Measurements from ENCODE around the gene OR5H6. TPM values are rescaled to one million over a fixed set of nuclear protein-coding genes. Genes with fewer than 3 reads are reported as not detected.
"Not testable (repeated sequence)": the region's sequence is repeated elsewhere in the genome, so short reads cannot be mapped to it uniquely, and the experiment has no call there.

Gene OR5H6
- polyA plus RNA-seq (2013, experiment 1 of 2), result not detected
- not detected for polyA plus RNA-seq (2013, experiment 2 of 2)

GRCh38 chr3:98263944-98264343, at the start of gene OR5H6:
OR5H6 (plus strand) TSS chr3:98264244; CDS start chr3:98264333, 89 bp downstream.
- Histone ChIP-seq H3K4me3 (ENCODE audit: extremely low read depth, insufficient read depth, low read length, poor library complexity, severe bottlenecking) (no peak within 1 kb of the TSS), H3K9me3 (ENCODE audit: control insufficient read depth, low read length) (no peaks in the 10 kb centered on the region), H3K27ac (ENCODE audit: low read depth, low read length, severe bottlenecking) (no peak within 1 kb of the TSS), H3K4me1 (ENCODE audit: control insufficient read depth, insufficient read depth, low read length, poor library complexity, severe bottlenecking) (no peaks in the 10 kb centered on the region), H3K36me3 (ENCODE audit: control insufficient read depth, insufficient read depth, low read length) (no peaks in the 10 kb centered on the region)
- WGBS, 2 experiments (ENCODE audit: insufficient coverage in 2 of 2), result 80 to 100% methylated on average over 1 to 2 of the region's 3 CpGs

GRCh38 chr3:98215051-98215450, 49.0 kb upstream of the OR5H6 start:
- 74 to 77% methylated on average over 3 of the region's 3 CpGs for WGBS, 2 experiments (ENCODE audit: insufficient coverage in 2 of 2)
- H3K27ac ChIP-seq (ENCODE audit: low read depth, low read length, severe bottlenecking), result no peak overlapping the region
- no peak overlapping the region for H3K4me3 ChIP-seq (ENCODE audit: extremely low read depth, insufficient read depth, low read length, poor library complexity, severe bottlenecking)
- peaks cover 6% of the 10 kb centered on the region for H3K4me1 ChIP-seq (ENCODE audit: control insufficient read depth, insufficient read depth, low read length, poor library complexity, severe bottlenecking)
- H3K9me3 ChIP-seq (ENCODE audit: control insufficient read depth, low read length), result no peaks in the 10 kb centered on the region
- no peaks in the 10 kb centered on the region for H3K36me3 ChIP-seq (ENCODE audit: control insufficient read depth, insufficient read depth, low read length)

DNA sequence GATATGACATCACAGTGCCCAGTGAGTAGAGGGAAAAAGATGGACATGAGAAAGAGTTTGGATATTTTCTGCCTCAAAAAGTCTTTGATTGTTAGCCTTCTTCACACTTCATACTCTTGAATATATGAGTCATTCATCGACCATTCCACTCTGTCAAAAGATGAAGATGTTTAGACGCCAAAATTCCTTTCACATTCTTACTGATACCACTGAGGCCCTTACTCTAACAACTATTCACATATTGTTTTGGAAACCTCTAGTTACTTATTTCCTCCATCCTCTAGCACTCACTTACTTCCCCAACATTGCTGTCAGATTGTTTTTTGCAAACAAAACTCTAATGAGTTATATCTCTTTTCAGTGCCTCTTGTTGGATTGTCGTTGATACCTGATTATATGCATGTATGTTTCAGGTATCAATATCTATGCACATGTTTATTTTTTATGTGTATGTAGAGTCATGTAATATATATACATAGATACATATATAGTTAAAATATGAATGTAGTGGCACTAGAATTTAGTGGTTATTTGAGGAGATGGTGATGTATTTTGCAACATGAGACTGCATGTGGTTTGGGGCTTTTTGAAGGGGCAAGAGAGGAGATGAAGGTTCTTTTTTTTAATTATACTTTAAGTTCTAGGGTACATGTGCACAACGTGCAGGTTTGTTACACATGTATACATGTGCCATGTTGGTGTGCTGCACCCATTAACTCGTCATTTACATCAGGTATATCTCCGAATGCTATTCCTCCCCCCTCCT, 40.0 kb upstream of the OR5H6 start:
- no peak overlapping the region for H3K4me3 ChIP-seq (ENCODE audit: extremely low read depth, insufficient read depth, low read length, poor library complexity, severe bottlenecking)
- H3K27ac ChIP-seq (ENCODE audit: low read depth, low read length, severe bottlenecking), result no peak overlapping the region
- no peaks in the 10 kb centered on the region for H3K36me3 ChIP-seq (ENCODE audit: control insufficient read depth, insufficient read depth, low read length)
- peaks cover 14% of the 10 kb centered on the region for H3K4me1 ChIP-seq (ENCODE audit: control insufficient read depth, insufficient read depth, low read length, poor library complexity, severe bottlenecking)
- WGBS, 2 experiments (ENCODE audit: insufficient coverage in 2 of 2), result 65 to 73% methylated on average over 2 of the region's 6 CpGs
- no peaks in the 10 kb centered on the region for H3K9me3 ChIP-seq (ENCODE audit: control insufficient read depth, low read length)

GRCh38 chr3:98232489-98232888, 31.6 kb upstream of the OR5H6 start:
- Histone ChIP-seq H3K36me3 (ENCODE audit: control insufficient read depth, insufficient read depth, low read length) (no peaks in the 10 kb centered on the region), H3K9me3 (ENCODE audit: control insufficient read depth, low read length) (no peaks in the 10 kb centered on the region), H3K27ac (ENCODE audit: low read depth, low read length, severe bottlenecking) (no peak overlapping the region), H3K4me1 (ENCODE audit: control insufficient read depth, insufficient read depth, low read length, poor library complexity, severe bottlenecking) (no peaks in the 10 kb centered on the region), H3K4me3 (ENCODE audit: extremely low read depth, insufficient read depth, low read length, poor library complexity, severe bottlenecking) (no peak overlapping the region)
- 83 to 88% methylated on average over 1 of the region's 2 CpGs for whole genome bisulfite sequencing, 2 experiments (ENCODE audit: insufficient coverage in 2 of 2)

DNA sequence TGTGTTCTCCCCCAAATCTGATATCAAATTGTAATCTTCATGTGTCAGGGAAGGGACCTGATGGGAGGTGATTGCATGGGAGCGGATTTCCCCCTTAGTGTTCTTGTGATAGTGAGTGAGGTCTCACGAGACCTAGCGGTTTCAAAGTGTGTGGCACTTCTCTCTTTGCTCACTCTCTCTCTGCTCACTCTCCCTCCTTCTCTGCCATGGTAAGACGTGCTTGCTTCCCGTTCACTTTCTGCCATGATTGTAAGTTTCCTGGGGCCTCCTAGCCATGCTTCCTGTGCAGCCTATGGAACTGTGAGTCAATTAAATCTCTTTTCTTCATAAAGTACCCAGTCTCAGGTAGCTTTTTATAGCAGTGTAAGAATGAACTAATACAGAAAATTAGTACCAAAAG, 30.6 kb upstream of the OR5H6 start:
- WGBS, 2 experiments (ENCODE audit: insufficient coverage in 2 of 2), result 88 to 93% methylated on average over 3 to 5 of the region's 5 CpGs

GRCh38 chr3:98240131-98240530, 23.9 kb upstream of the OR5H6 start:
- Histone ChIP-seq H3K9me3 (ENCODE audit: control insufficient read depth, low read length) (no peaks in the 10 kb centered on the region), H3K36me3 (ENCODE audit: control insufficient read depth, insufficient read depth, low read length) (no peaks in the 10 kb centered on the region), H3K27ac (ENCODE audit: low read depth, low read length, severe bottlenecking) (no peak overlapping the region), H3K4me3 (ENCODE audit: extremely low read depth, insufficient read depth, low read length, poor library complexity, severe bottlenecking) (no peak overlapping the region), H3K4me1 (ENCODE audit: control insufficient read depth, insufficient read depth, low read length, poor library complexity, severe bottlenecking) (peaks cover 11% of the 10 kb centered on the region)

More for the DNA sequence above, 30.6 kb upstream of the OR5H6 start:
- no peak overlapping the region for H3K4me3 ChIP-seq (ENCODE audit: extremely low read depth, insufficient read depth, low read length, poor library complexity, severe bottlenecking)
- no peaks in the 10 kb centered on the region for H3K9me3 ChIP-seq (ENCODE audit: control insufficient read depth, low read length)
- no peaks in the 10 kb centered on the region for H3K4me1 ChIP-seq (ENCODE audit: control insufficient read depth, insufficient read depth, low read length, poor library complexity, severe bottlenecking)
- H3K36me3 ChIP-seq (ENCODE audit: control insufficient read depth, insufficient read depth, low read length), result no peaks in the 10 kb centered on the region
- H3K27ac ChIP-seq (ENCODE audit: low read depth, low read length, severe bottlenecking), result no peak overlapping the region

DNA sequence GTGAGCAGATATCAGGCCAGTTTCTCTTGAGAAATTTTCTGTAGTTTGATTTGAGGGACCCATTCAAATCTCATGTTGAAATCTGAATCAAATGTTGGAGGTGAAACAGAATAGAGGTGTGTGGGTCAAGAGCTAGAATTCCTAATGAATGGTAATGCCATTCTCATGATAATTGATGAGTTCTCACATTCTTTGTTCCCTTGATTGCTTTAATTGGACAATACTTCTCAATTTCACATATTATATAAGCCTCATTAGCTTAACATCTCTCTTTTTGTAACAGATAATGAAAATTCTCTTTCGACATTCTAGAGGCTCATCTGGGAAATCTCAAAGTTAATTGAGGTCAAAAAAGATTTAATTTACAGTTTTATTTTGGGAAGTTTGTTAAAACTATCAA, 21.9 kb upstream of the OR5H6 start:
- H3K9me3 ChIP-seq (ENCODE audit: control insufficient read depth, low read length), result no peaks in the 10 kb centered on the region
- peaks cover 11% of the 10 kb centered on the region for H3K4me1 ChIP-seq (ENCODE audit: control insufficient read depth, insufficient read depth, low read length, poor library complexity, severe bottlenecking)
- H3K36me3 ChIP-seq (ENCODE audit: control insufficient read depth, insufficient read depth, low read length), result no peaks in the 10 kb centered on the region
- no peak overlapping the region for H3K27ac ChIP-seq (ENCODE audit: low read depth, low read length, severe bottlenecking)
- WGBS, 2 experiments (ENCODE audit: insufficient coverage in 2 of 2), result no CpG with 5 or more reads among the region's 1 CpG
- no peak overlapping the region for H3K4me3 ChIP-seq (ENCODE audit: extremely low read depth, insufficient read depth, low read length, poor library complexity, severe bottlenecking)

- 89 to 90% methylated on average over 2 to 4 of the region's 7 CpGs for WGBS, 2 experiments (ENCODE audit: insufficient coverage in 2 of 2)
- H3K9me3 ChIP-seq (ENCODE audit: control insufficient read depth, low read length), result no peaks in the 10 kb centered on the region
- H3K4me1 ChIP-seq (ENCODE audit: control insufficient read depth, insufficient read depth, low read length, poor library complexity, severe bottlenecking), result peaks cover 11% of the 10 kb centered on the region
- H3K27ac ChIP-seq (ENCODE audit: low read depth, low read length, severe bottlenecking), result no peak overlapping the region
- no peak overlapping the region for H3K4me3 ChIP-seq (ENCODE audit: extremely low read depth, insufficient read depth, low read length, poor library complexity, severe bottlenecking)
- H3K36me3 ChIP-seq (ENCODE audit: control insufficient read depth, insufficient read depth, low read length), result no peaks in the 10 kb centered on the region
Observed at GRCh38 chr3:98243843-98244242, 20.2 kb upstream of the OR5H6 start.

- Histone ChIP-seq H3K36me3 (ENCODE audit: control insufficient read depth, insufficient read depth, low read length) (no peaks in the 10 kb centered on the region), H3K27ac (ENCODE audit: low read depth, low read length, severe bottlenecking) (no peak overlapping the region), H3K4me1 (ENCODE audit: control insufficient read depth, insufficient read depth, low read length, poor library complexity, severe bottlenecking) (no peaks in the 10 kb centered on the region), H3K9me3 (ENCODE audit: control insufficient read depth, low read length) (no peaks in the 10 kb centered on the region), H3K4me3 (ENCODE audit: extremely low read depth, insufficient read depth, low read length, poor library complexity, severe bottlenecking) (no peak overlapping the region)
- 88 to 90% methylated on average over 7 to 9 of the region's 10 CpGs for WGBS, 2 experiments (ENCODE audit: insufficient coverage in 2 of 2)
Observed at GRCh38 chr3:98246142-98246541, 17.9 kb upstream of the OR5H6 start.

DNA sequence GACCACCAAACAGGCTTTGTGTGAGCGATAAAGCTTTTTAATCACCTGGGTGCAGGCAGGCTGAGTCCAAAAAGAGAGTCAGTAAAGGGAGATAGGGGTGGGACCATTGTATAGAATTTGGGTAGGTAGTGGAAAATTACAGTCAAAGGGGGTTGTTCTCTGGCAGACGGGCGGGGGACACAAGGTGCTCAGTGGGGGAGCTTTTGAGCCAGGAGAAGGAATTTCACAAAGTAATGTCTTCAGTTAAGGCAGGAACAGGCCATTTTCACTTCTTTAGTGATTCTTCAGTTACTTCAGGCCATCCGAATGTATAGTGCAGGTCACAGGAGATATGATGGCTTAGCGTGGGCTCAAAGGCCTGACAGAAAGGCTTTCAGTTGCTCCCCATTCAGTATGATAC, 8.0 kb upstream of the OR5H6 start:
- WGBS, 2 experiments (ENCODE audit: insufficient coverage in 2 of 2), result 54 to 65% methylated on average over 5 of the region's 5 CpGs
- H3K4me1 ChIP-seq (ENCODE audit: control insufficient read depth, insufficient read depth, low read length, poor library complexity, severe bottlenecking); H3K36me3 ChIP-seq (ENCODE audit: control insufficient read depth, insufficient read depth, low read length); H3K27ac ChIP-seq (ENCODE audit: low read depth, low read length, severe bottlenecking); H3K9me3 ChIP-seq (ENCODE audit: control insufficient read depth, low read length); H3K4me3 ChIP-seq (ENCODE audit: extremely low read depth, insufficient read depth, low read length, poor library complexity, severe bottlenecking): not testable (repeated sequence)

GRCh38 chr3:98259707-98260106, 4.3 kb upstream of the OR5H6 start:
- no CpG with 5 or more reads among the region's 2 CpGs for WGBS, 2 experiments (ENCODE audit: insufficient coverage in 2 of 2)
- Histone ChIP-seq H3K4me3 (ENCODE audit: extremely low read depth, insufficient read depth, low read length, poor library complexity, severe bottlenecking) (no peak overlapping the region), H3K36me3 (ENCODE audit: control insufficient read depth, insufficient read depth, low read length) (no peaks in the 10 kb centered on the region)

More at GRCh38 chr3:98259707-98260106, 4.3 kb upstream of the OR5H6 start:
- H3K27ac ChIP-seq (ENCODE audit: low read depth, low read length, severe bottlenecking), result no peak overlapping the region
- no peaks in the 10 kb centered on the region for H3K9me3 ChIP-seq (ENCODE audit: control insufficient read depth, low read length)
- no peaks in the 10 kb centered on the region for H3K4me1 ChIP-seq (ENCODE audit: control insufficient read depth, insufficient read depth, low read length, poor library complexity, severe bottlenecking)
